WTC11 (cell line): Measurements from ENCODE around the gene TRAPPC8.

Source experiments
- CREM ChIP-seq: sonication (generic); formaldehyde crosslinking; IDR thresholded peaks from 2 replicates; pipeline ENCODE4 v1.8.1; 2022; ENCODE audit warnings: mild to moderate bottlenecking, missing genetic modification reagents, moderate library complexity
- EMX1 ChIP-seq: fragments of 250-450 bp; sonication (Bioruptor Pico); IDR thresholded peaks from 2 replicates; pipeline ENCODE4 v1.8.0; 2021; ENCODE audit warnings: mild to moderate bottlenecking
- KAT7 ChIP-seq: sonication (generic); formaldehyde crosslinking; IDR thresholded peaks from 2 replicates; pipeline ENCODE4 v1.8.1; 2023; ENCODE audit warnings: missing genetic modification reagents, mild to moderate bottlenecking, borderline replicate concordance
- NFATC4 ChIP-seq: fragments of 250-450 bp; sonication (Bioruptor Pico); IDR thresholded peaks from 2 replicates; pipeline ENCODE4 v1.9.0; 2021; ENCODE audit warnings: mild to moderate bottlenecking
- RELA ChIP-seq: sonication (generic); formaldehyde crosslinking; IDR thresholded peaks from 2 replicates; pipeline ENCODE4 v1.8.1; 2022; ENCODE audit warnings: missing genetic modification reagents, mild to moderate bottlenecking, borderline replicate concordance
- SMAD4 ChIP-seq: sonication (generic); formaldehyde crosslinking; IDR thresholded peaks from 2 replicates; pipeline ENCODE4 v1.8.0; 2022; ENCODE audit warnings: mild to moderate bottlenecking, missing genetic modification reagents
- ZNF121 ChIP-seq: sonication (generic); formaldehyde crosslinking; IDR thresholded peaks from 2 replicates; pipeline ENCODE4 v1.8.0; 2023; ENCODE audit warnings: missing genetic modification reagents
- TF ChIP-seq, protein P1 (sequence below): fragments of 200-600 bp; IDR thresholded peaks from 2 replicates; pipeline ENCODE4 v1.8.0; 2022; ENCODE audit warnings: antibody characterized with exemption
- TF ChIP-seq, protein P2 (sequence below): sonication (generic); formaldehyde crosslinking; IDR thresholded peaks from 2 replicates; pipeline ENCODE4 v1.8.0; 2022; ENCODE audit warnings: mild to moderate bottlenecking, missing genetic modification reagents
- TF ChIP-seq, protein P3 (sequence below): sonication (generic); formaldehyde crosslinking; IDR thresholded peaks from 2 replicates; pipeline ENCODE4 v1.8.1; 2023; ENCODE audit warnings: mild to moderate bottlenecking, moderate library complexity, missing genetic modification reagents
- TF ChIP-seq, protein P4 (sequence below): sonication (generic); formaldehyde crosslinking; IDR thresholded peaks from 2 replicates; pipeline ENCODE4 v1.8.1; 2022; ENCODE audit warnings: low read depth, missing genetic modification reagents, borderline replicate concordance
- TF ChIP-seq, protein P5 (sequence below): sonication (generic); formaldehyde crosslinking; IDR thresholded peaks from 2 replicates; pipeline ENCODE4 v1.8.1; 2022; ENCODE audit warnings: missing genetic modification reagents, borderline replicate concordance

DNA sequence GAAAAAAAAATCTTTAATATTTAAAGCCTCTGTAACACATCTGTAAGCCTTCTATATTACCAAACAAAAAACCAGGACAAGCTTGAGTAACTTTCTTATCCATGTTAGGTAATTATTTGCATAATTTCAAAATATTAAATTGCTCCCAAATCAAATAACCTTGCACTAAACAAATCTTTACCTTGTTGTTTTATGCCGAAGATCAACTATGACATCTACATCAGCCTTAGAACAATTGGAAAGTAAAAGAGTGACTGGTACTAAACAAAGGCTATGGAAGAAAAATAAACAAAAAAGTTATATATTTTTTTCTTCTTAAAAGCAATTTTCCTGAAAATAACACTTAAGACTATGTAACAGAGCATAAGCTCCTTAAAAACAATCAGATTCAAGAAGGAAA lies 111.0 kb downstream of the TRAPPC8 start:
- TF ChIP-seq, protein P1, sequence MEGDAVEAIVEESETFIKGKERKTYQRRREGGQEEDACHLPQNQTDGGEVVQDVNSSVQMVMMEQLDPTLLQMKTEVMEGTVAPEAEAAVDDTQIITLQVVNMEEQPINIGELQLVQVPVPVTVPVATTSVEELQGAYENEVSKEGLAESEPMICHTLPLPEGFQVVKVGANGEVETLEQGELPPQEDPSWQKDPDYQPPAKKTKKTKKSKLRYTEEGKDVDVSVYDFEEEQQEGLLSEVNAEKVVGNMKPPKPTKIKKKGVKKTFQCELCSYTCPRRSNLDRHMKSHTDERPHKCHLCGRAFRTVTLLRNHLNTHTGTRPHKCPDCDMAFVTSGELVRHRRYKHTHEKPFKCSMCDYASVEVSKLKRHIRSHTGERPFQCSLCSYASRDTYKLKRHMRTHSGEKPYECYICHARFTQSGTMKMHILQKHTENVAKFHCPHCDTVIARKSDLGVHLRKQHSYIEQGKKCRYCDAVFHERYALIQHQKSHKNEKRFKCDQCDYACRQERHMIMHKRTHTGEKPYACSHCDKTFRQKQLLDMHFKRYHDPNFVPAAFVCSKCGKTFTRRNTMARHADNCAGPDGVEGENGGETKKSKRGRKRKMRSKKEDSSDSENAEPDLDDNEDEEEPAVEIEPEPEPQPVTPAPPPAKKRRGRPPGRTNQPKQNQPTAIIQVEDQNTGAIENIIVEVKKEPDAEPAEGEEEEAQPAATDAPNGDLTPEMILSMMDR, result no peak
- TF ChIP-seq, protein P2, sequence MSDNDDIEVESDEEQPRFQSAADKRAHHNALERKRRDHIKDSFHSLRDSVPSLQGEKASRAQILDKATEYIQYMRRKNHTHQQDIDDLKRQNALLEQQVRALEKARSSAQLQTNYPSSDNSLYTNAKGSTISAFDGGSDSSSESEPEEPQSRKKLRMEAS (CRISPR knock-in tag), result no peak
- TF ChIP-seq RELA (CRISPR knock-in tag) (no peak), EMX1 (CRISPR knock-in tag) (no peak), SMAD4 (CRISPR knock-in tag) (no peak), NFATC4 (no peak), ZNF121 (CRISPR knock-in tag) (no peak), KAT7 (no peak), CREM (CRISPR knock-in tag) (no peak)
- TF ChIP-seq, protein P3, sequence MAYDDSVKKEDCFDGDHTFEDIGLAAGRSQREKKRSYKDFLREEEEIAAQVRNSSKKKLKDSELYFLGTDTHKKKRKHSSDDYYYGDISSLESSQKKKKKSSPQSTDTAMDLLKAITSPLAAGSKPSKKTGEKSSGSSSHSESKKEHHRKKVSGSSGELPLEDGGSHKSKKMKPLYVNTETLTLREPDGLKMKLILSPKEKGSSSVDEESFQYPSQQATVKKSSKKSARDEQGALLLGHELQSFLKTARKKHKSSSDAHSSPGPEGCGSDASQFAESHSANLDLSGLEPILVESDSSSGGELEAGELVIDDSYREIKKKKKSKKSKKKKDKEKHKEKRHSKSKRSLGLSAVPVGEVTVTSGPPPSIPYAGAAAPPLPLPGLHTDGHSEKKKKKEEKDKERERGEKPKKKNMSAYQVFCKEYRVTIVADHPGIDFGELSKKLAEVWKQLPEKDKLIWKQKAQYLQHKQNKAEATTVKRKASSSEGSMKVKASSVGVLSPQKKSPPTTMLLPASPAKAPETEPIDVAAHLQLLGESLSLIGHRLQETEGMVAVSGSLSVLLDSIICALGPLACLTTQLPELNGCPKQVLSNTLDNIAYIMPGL (CRISPR knock-in tag), result no peak
- TF ChIP-seq, protein P4, sequence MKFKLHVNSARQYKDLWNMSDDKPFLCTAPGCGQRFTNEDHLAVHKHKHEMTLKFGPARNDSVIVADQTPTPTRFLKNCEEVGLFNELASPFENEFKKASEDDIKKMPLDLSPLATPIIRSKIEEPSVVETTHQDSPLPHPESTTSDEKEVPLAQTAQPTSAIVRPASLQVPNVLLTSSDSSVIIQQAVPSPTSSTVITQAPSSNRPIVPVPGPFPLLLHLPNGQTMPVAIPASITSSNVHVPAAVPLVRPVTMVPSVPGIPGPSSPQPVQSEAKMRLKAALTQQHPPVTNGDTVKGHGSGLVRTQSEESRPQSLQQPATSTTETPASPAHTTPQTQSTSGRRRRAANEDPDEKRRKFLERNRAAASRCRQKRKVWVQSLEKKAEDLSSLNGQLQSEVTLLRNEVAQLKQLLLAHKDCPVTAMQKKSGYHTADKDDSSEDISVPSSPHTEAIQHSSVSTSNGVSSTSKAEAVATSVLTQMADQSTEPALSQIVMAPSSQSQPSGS (CRISPR knock-in tag), result no peak
- TF ChIP-seq, protein P5, sequence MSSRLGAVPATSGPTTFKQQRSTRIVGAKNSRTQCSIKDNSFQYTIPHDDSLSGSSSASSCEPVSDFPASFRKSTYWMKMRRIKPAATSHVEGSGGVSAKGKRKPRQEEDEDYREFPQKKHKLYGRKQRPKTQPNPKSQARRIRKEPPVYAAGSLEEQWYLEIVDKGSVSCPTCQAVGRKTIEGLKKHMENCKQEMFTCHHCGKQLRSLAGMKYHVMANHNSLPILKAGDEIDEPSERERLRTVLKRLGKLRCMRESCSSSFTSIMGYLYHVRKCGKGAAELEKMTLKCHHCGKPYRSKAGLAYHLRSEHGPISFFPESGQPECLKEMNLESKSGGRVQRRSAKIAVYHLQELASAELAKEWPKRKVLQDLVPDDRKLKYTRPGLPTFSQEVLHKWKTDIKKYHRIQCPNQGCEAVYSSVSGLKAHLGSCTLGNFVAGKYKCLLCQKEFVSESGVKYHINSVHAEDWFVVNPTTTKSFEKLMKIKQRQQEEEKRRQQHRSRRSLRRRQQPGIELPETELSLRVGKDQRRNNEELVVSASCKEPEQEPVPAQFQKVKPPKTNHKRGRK (CRISPR knock-in tag), result no peak
